NCI-H82 treated with DMSO at 0.1 percent for 48 hours (cell line): ENCODE data around the gene ABHD6.
"Not testable (repeated sequence)": the region's sequence is repeated elsewhere in the genome, so short reads cannot be mapped to it uniquely, and the experiment has no call there.

ENCODE experiments used
- DNase-seq: peaks from one replicate; lab custom pipeline; 2025; ENCODE audit not compliant: unreplicated experiment; lab: John Stamatoyannopoulos, UW

ABHD6 gene

GRCh38 chr3:58242340-58242739, 4.7 kb downstream of the ABHD6 start:
- DNase-seq, result no peak

GRCh38 chr3:58242860-58243259, 5.3 kb downstream of the ABHD6 start:
- DNase-seq, result not testable (repeated sequence)

GRCh38 chr3:58243976-58244585, 6.5 kb downstream of the ABHD6 start:
- DNase-seq, result no peak

GRCh38 chr3:58246148-58247047, 8.8 kb downstream of the ABHD6 start:
- no peak for DNase-seq

GRCh38 chr3:58249358-58250092, 11.9 kb downstream of the ABHD6 start:
- no peak for DNase-seq

GRCh38 chr3:58250093-58250707, 12.6 kb downstream of the ABHD6 start:
- no peak for DNase-seq

GRCh38 chr3:58251631-58252035, 14.0 kb downstream of the ABHD6 start:
- DNase-seq, result no peak

- no peak for DNase-seq
Observed at GRCh38 chr3:58254144-58254543, 16.6 kb downstream of the ABHD6 start.

GRCh38 chr3:58256061-58256460, 18.5 kb downstream of the ABHD6 start:
- DNase-seq, result no peak

GRCh38 chr3:58256511-58256910, 18.9 kb downstream of the ABHD6 start:
- DNase-seq, result no peak

GRCh38 chr3:58258392-58259055, 20.9 kb downstream of the ABHD6 start:
- no peak for DNase-seq

- DNase-seq, result no peak
Observed at GRCh38 chr3:58260261-58260731, 22.7 kb downstream of the ABHD6 start.

- no peak for DNase-seq
Observed at GRCh38 chr3:58260733-58261132, 23.1 kb downstream of the ABHD6 start.

GRCh38 chr3:58261954-58262666, 24.5 kb downstream of the ABHD6 start:
- no peak for DNase-seq

GRCh38 chr3:58266577-58266976, 29.0 kb downstream of the ABHD6 start:
- no peak for DNase-seq

- DNase-seq, result not testable (repeated sequence)
Observed at GRCh38 chr3:58267543-58267942, 30.0 kb downstream of the ABHD6 start.

GRCh38 chr3:58269356-58269755, 31.8 kb downstream of the ABHD6 start:
- DNase-seq, result no peak

GRCh38 chr3:58270485-58270884, 32.9 kb downstream of the ABHD6 start:
- no peak for DNase-seq

- DNase-seq, result no peak
Observed at GRCh38 chr3:58271901-58272501, 34.4 kb downstream of the ABHD6 start.

GRCh38 chr3:58272891-58273290, 35.3 kb downstream of the ABHD6 start:
- DNase-seq, result no peak
